Left ventricle myocardium superior (tissue), 1 donor: Measurements from ENCODE around the gene SSR4. TPM values are rescaled to one million over a fixed set of nuclear protein-coding genes. Genes with fewer than 3 reads are reported as not detected.

Experiments used
- total RNA-seq: library from RNA; stranded (reverse); fragmentation: NEBNext Ultra II Directional; extraction: Animal tissue kit (Norgen Biotek cat#: 25700); gene quantifications from one replicate; pipeline ENCODE4 v1.2.1, GENCODE V29; 2021
- donor health status: DM: no; HTN: yes; CAD: no; lungs with severe emphysema.

Gene SSR4
- total RNA-seq, 1 donor from 2014 or later, result 145 TPM

Other genes with a start within 250 kb of the SSR4 start
- 42.5 TPM for gene CCNQ, start 195.5 kb upstream of the SSR4 start, total RNA-seq
- gene DUSP9, start 147.5 kb upstream of the SSR4 start, total RNA-seq, result 0.10 TPM
- gene PNCK, start 120.9 kb upstream of the SSR4 start, total RNA-seq, result 14.5 TPM
- gene SLC6A8, start 106.7 kb upstream of the SSR4 start, total RNA-seq, result 208 TPM
- gene BCAP31, start 70.3 kb upstream of the SSR4 start, total RNA-seq, result 91.6 TPM
- 16.5 TPM for gene ABCD1, start 69.8 kb upstream of the SSR4 start, total RNA-seq
- gene PLXNB3, start 30.4 kb upstream of the SSR4 start, total RNA-seq, result 2.4 TPM
- 43.6 TPM for gene SRPK3, start 13.6 kb upstream of the SSR4 start, total RNA-seq
- gene IDH3G, start 293 bp upstream of the SSR4 start, total RNA-seq, result 81.2 TPM
- gene PDZD4, start 35.9 kb downstream of the SSR4 start, total RNA-seq, result 2.6 TPM
- gene L1CAM, start 91.5 kb downstream of the SSR4 start, total RNA-seq, result 4.8 TPM
- gene AVPR2, start 110.0 kb downstream of the SSR4 start, total RNA-seq, result 3.3 TPM
- 10.0 TPM for gene ARHGAP4, start 131.6 kb downstream of the SSR4 start, total RNA-seq
- 72.2 TPM for gene NAA10, start 140.4 kb downstream of the SSR4 start, total RNA-seq
- gene RENBP, start 150.0 kb downstream of the SSR4 start, total RNA-seq, result 8.9 TPM
- gene HCFC1, start 177.2 kb downstream of the SSR4 start, total RNA-seq, result 27.0 TPM
- gene TMEM187, start 178.1 kb downstream of the SSR4 start, total RNA-seq, result 6.0 TPM
- gene IRAK1, start 225.2 kb downstream of the SSR4 start, total RNA-seq, result 33.9 TPM